ENCODE data around the gene FCGR1A.
"Not testable (repeated sequence)": the region's sequence is repeated elsewhere in the genome, so short reads cannot be mapped to it uniquely, and the experiment has no call there.

FCGR1A gene

DNA sequence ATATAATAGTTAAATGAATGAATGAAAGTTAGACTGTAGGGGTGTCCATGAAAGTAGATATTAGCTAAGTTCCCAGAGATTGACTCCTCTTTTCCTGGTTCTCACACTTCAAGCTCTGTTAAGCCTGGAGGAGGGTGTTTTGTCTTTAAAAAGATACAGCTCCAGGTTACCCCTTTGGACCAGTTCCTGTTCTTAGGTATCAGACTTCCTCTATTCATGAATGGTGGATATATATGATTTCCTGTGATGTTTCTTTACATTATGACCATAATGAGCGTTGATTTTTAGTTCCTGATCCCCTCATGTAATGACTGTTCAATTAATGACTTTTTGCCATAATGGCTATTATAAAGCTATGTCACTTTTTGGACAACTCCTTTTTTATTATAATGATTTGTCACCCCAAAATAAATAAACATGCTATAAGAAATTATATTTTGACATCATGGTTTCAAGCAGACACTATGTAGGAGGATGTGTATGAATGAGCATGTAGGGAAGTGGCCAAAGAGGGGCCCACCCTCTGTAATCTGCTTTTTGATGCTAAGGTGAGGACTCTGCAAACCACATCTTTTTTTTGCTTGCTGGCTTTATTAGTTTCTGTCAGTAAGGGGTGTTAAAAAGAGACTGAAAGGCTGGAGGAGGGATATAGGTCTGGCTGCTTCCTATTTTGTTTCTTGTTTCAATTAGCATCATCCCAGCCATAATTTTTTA lies 18.2 kb upstream of the FCGR1A start:
- H3K36me3 Mint-ChIP-seq (ENCODE audit: low read depth); H3K27ac Mint-ChIP-seq; DNase-seq (ENCODE audit: low spot score); H3K9me3 Mint-ChIP-seq; H3K4me3 Mint-ChIP-seq; H3K27me3 Mint-ChIP-seq (ENCODE audit: low read depth); H3K4me1 Mint-ChIP-seq (ENCODE audit: low read depth): not testable (repeated sequence)

- H3K4me3 Mint-ChIP-seq; H3K27me3 Mint-ChIP-seq (ENCODE audit: low read depth); H3K36me3 Mint-ChIP-seq (ENCODE audit: low read depth); H3K4me1 Mint-ChIP-seq (ENCODE audit: low read depth); H3K27ac Mint-ChIP-seq; H3K9me3 Mint-ChIP-seq; DNase-seq (ENCODE audit: low spot score): not testable (repeated sequence)
These were observed 16.3 kb upstream of the FCGR1A start for GRCh38 chr1:149766241-149766640.

DNA sequence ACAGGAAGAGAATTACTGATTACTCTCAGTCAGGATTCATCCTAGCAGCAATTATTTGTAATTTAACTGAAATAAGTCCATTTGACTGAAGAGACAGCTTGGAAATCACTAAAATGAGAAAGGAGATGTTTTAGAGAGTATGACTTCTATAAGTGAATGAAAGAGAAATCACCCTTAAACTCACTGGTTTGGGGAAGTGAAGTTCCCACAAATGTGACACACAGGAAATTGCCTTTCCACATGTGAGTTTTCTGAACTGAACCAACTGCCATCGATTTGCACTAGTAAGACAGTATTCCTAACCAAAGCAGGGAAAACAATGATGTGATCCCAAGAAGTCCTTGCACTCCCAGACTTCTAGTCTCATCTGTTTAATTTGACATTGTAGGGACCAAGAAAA lies 13.3 kb upstream of the FCGR1A start:
- not testable (repeated sequence) for H3K4me1 Mint-ChIP-seq (ENCODE audit: low read depth); DNase-seq (ENCODE audit: low spot score); H3K27me3 Mint-ChIP-seq (ENCODE audit: low read depth); H3K36me3 Mint-ChIP-seq (ENCODE audit: low read depth); H3K27ac Mint-ChIP-seq; H3K4me3 Mint-ChIP-seq; H3K9me3 Mint-ChIP-seq

- not testable (repeated sequence) for H3K27ac Mint-ChIP-seq; H3K27me3 Mint-ChIP-seq (ENCODE audit: low read depth); H3K9me3 Mint-ChIP-seq; H3K4me1 Mint-ChIP-seq (ENCODE audit: low read depth); H3K36me3 Mint-ChIP-seq (ENCODE audit: low read depth); DNase-seq (ENCODE audit: low spot score); H3K4me3 Mint-ChIP-seq
These were observed 11.8 kb upstream of the FCGR1A start for GRCh38 chr1:149770661-149771060.

GRCh38 chr1:149771653-149772425 lies 10.7 kb upstream of the FCGR1A start:
- H3K36me3 Mint-ChIP-seq (ENCODE audit: low read depth); H3K4me3 Mint-ChIP-seq; DNase-seq (ENCODE audit: low spot score); H3K27ac Mint-ChIP-seq; H3K27me3 Mint-ChIP-seq (ENCODE audit: low read depth); H3K9me3 Mint-ChIP-seq; H3K4me1 Mint-ChIP-seq (ENCODE audit: low read depth): not testable (repeated sequence)

- H3K27me3 Mint-ChIP-seq (ENCODE audit: low read depth); H3K9me3 Mint-ChIP-seq; H3K36me3 Mint-ChIP-seq (ENCODE audit: low read depth); H3K4me3 Mint-ChIP-seq; H3K27ac Mint-ChIP-seq; H3K4me1 Mint-ChIP-seq (ENCODE audit: low read depth); DNase-seq (ENCODE audit: low spot score): not testable (repeated sequence)
These were observed 6.9 kb upstream of the FCGR1A start for GRCh38 chr1:149775510-149776147.

DNA sequence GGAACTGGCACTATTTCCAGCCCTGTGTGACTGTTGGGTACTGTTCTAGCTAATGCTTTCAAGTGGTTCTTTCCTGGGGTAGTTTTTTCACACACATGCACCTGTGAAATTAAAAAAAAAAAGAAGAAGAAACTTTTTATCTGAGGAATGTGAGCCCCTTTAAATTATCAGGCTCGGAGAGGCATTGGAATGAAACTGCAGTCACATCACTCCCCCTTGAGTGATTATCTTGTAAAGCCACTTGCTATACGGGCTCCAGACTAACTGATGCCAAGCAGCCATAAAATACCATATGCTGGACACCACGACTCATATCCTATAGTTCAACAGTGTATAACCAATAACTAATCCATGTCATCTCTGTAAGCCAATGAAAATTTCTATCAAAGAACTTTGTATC lies 5.4 kb upstream of the FCGR1A start:
- H3K4me1 Mint-ChIP-seq (ENCODE audit: low read depth); H3K4me3 Mint-ChIP-seq; DNase-seq (ENCODE audit: low spot score); H3K36me3 Mint-ChIP-seq (ENCODE audit: low read depth); H3K9me3 Mint-ChIP-seq; H3K27ac Mint-ChIP-seq; H3K27me3 Mint-ChIP-seq (ENCODE audit: low read depth): not testable (repeated sequence)

GRCh38 chr1:149778313-149778712 lies 4.2 kb upstream of the FCGR1A start:
- H3K36me3 Mint-ChIP-seq (ENCODE audit: low read depth); DNase-seq (ENCODE audit: low spot score); H3K9me3 Mint-ChIP-seq; H3K4me1 Mint-ChIP-seq (ENCODE audit: low read depth); H3K27ac Mint-ChIP-seq; H3K4me3 Mint-ChIP-seq; H3K27me3 Mint-ChIP-seq (ENCODE audit: low read depth): not testable (repeated sequence)

GRCh38 chr1:149781413-149781984 lies 995 bp upstream of the FCGR1A start:
- not testable (repeated sequence) for H3K4me1 Mint-ChIP-seq (ENCODE audit: low read depth); H3K36me3 Mint-ChIP-seq (ENCODE audit: low read depth); H3K9me3 Mint-ChIP-seq; H3K27me3 Mint-ChIP-seq (ENCODE audit: low read depth); H3K4me3 Mint-ChIP-seq; DNase-seq (ENCODE audit: low spot score); H3K27ac Mint-ChIP-seq

DNA sequence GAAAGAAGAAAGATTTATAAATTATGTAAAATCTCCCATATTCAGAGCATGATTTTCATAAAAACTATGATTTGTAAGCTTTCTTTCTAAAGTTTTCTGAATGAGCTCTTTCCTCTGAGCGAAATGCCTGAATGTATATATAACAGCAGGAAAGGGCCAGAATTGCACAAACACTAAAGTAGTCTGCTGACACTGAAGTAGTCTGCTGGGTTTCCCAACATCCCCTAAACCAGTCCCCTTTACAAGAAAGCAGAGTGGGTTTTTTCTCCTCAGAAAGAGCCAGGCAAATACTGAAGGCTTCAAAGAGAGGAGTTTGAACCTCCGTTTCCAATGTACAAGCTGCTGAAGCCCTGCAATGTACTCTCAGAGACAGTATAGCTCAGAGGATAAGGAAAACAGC lies 795 bp downstream of the FCGR1A start:
- not testable (repeated sequence) for DNase-seq (ENCODE audit: low spot score); H3K36me3 Mint-ChIP-seq (ENCODE audit: low read depth)

DNA sequence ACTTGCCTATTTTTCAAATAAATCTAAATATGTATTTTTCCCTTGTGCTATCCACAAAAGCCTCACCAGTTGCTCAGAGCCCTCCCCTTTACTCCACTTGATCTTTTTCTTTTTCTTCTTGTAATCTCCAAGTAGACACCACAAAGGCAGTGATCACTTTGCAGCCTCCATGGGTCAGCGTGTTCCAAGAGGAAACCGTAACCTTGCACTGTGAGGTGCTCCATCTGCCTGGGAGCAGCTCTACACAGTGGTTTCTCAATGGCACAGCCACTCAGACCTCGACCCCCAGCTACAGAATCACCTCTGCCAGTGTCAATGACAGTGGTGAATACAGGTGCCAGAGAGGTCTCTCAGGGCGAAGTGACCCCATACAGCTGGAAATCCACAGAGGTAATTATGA lies 1.4 kb downstream of the FCGR1A start:
- not testable (repeated sequence) for H3K9me3 Mint-ChIP-seq; H3K27me3 Mint-ChIP-seq (ENCODE audit: low read depth); H3K4me3 Mint-ChIP-seq; H3K36me3 Mint-ChIP-seq (ENCODE audit: low read depth); H3K27ac Mint-ChIP-seq; DNase-seq (ENCODE audit: low spot score); H3K4me1 Mint-ChIP-seq (ENCODE audit: low read depth)

More for the DNA sequence above, 795 bp downstream of the FCGR1A start:
- H3K27me3 Mint-ChIP-seq (ENCODE audit: low read depth); H3K4me1 Mint-ChIP-seq (ENCODE audit: low read depth); H3K9me3 Mint-ChIP-seq; H3K27ac Mint-ChIP-seq; H3K4me3 Mint-ChIP-seq: not testable (repeated sequence)

GRCh38 chr1:149787688-149788451 lies 5.4 kb downstream of the FCGR1A start:
- DNase-seq (ENCODE audit: low spot score); H3K4me1 Mint-ChIP-seq (ENCODE audit: low read depth): not testable (repeated sequence)

GRCh38 chr1:149792502-149792901 lies 10.0 kb downstream of the FCGR1A start:
- Mint-ChIP-seq H3K4me3 (peak overlapping the region; percentile 100), H3K27ac (peak overlapping the region; percentile 99)
- H3K36me3 Mint-ChIP-seq (ENCODE audit: low read depth); H3K4me1 Mint-ChIP-seq (ENCODE audit: low read depth); H3K9me3 Mint-ChIP-seq; H3K27me3 Mint-ChIP-seq (ENCODE audit: low read depth): not testable (repeated sequence)
- peak; percentile 60 for DNase-seq (ENCODE audit: low spot score)

More at GRCh38 chr1:149787688-149788451, 5.4 kb downstream of the FCGR1A start:
- not testable (repeated sequence) for H3K36me3 Mint-ChIP-seq (ENCODE audit: low read depth); H3K27ac Mint-ChIP-seq; H3K4me3 Mint-ChIP-seq; H3K27me3 Mint-ChIP-seq (ENCODE audit: low read depth); H3K9me3 Mint-ChIP-seq

Measured in T-helper 2 cell treated with Interferon-gamma antibody and Interleukin-4, amounts not matched to agents 5 μg/mL and 100 μg/mL, for 36 hours (primary cell).